Cardiac fibroblast (primary cell): ENCODE results near the gene HEXIM1.
A peak's percentile ranks its signal among the peaks of the same experiment; 100 is the strongest.
"Not testable (repeated sequence)": the region's sequence is repeated elsewhere in the genome, so short reads cannot be mapped to it uniquely, and the experiment has no call there.

ENCODE experiments used
- DNase-seq, 2 donors: peaks; one replicate each; pipeline versions ENCODE4 v3.0.0 to v3.0.0-alpha.2; 2010; ENCODE audit warnings: low read depth in 2 of 2
- H3K4me3 ChIP-seq, 2 donors: replicated peaks in 1 of 2; 1 replicate in 1 of 2; 2 replicates in 1 of 2; pipeline ENCODE4 v1.5.1; 2011; ENCODE audit warnings: low read depth in 2 of 2, low read length in 2 of 2, mild to moderate bottlenecking in 2 of 2, moderate library complexity in 1 of 2
- TF ChIP-seq, protein P1 (sequence below): IDR thresholded peaks from one replicate; pipeline ENCODE4 v1.5.1; 2011; ENCODE audit warnings: low read depth, mild to moderate bottlenecking, low read length, inconsistent platforms

Gene HEXIM1

GRCh38 chr17:45118691-45119090, 29.6 kb upstream of the HEXIM1 start:
- no peak for DNase-seq
- TF ChIP-seq, protein P1, sequence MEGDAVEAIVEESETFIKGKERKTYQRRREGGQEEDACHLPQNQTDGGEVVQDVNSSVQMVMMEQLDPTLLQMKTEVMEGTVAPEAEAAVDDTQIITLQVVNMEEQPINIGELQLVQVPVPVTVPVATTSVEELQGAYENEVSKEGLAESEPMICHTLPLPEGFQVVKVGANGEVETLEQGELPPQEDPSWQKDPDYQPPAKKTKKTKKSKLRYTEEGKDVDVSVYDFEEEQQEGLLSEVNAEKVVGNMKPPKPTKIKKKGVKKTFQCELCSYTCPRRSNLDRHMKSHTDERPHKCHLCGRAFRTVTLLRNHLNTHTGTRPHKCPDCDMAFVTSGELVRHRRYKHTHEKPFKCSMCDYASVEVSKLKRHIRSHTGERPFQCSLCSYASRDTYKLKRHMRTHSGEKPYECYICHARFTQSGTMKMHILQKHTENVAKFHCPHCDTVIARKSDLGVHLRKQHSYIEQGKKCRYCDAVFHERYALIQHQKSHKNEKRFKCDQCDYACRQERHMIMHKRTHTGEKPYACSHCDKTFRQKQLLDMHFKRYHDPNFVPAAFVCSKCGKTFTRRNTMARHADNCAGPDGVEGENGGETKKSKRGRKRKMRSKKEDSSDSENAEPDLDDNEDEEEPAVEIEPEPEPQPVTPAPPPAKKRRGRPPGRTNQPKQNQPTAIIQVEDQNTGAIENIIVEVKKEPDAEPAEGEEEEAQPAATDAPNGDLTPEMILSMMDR: no peak
- no peak overlapping the region for H3K4me3 ChIP-seq

DNA sequence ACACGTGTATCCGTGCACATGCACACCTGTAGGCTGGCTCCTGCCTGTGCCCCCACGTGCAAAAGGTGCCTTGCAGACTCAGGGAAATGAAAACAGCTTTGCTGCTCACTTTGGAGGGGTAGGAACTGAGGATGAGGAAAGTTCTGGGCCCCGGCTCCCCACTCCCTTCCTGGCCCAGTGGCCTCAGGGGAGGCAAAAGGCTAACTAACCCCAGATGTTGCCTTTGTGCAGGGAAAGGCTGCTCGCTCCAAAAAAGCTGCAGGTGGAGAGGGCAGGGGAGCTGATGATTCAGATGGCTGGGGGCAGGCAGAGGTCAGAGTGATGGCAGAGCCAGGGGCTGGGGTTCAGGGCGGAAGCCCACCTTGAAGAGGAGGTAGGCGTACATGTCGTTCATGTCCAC, 28.3 kb upstream of the HEXIM1 start:
- H3K4me3 ChIP-seq: no peak overlapping the region
- DNase-seq: no peak
- TF ChIP-seq, protein P1: no peak

DNA sequence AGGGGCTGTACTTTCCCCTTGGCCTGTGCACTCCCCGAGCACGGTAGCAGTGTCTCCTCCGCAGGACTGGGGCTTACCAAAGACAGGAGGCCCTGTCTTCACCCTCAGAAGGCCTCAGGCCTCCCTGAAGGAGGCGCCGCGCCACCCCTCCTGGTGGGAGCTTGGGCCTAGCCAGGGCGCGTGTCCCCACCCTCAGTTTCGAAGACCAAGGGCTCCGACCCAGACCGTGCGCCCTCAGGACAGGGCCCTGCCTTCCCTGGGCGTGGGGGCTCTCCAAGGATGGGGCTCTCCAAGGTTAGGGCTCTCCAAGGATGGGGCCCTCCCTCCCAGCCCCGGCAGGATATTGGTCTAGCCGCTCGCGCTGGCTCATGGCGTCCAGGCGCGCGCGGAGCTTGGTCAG, 27.7 kb upstream of the HEXIM1 start:
- TF ChIP-seq, protein P1: no peak
- no peak overlapping the region for H3K4me3 ChIP-seq
- no peak for DNase-seq

- TF ChIP-seq, protein P1: no peak
- no peak for DNase-seq
- no peak overlapping the region for H3K4me3 ChIP-seq
These were observed 27.2 kb upstream of the HEXIM1 start for GRCh38 chr17:45121055-45121454.

- TF ChIP-seq, protein P1: no peak
- H3K4me3 ChIP-seq: no peak overlapping the region
- no peak for DNase-seq
These were observed 25.1 kb upstream of the HEXIM1 start for GRCh38 chr17:45123076-45123770.

- no peak overlapping the region for H3K4me3 ChIP-seq
- peak; percentile 88 for DNase-seq
- TF ChIP-seq, protein P1: no peak
These were observed 24.1 kb upstream of the HEXIM1 start for GRCh38 chr17:45123930-45124796.

- not testable (repeated sequence) for DNase-seq, H3K4me3 ChIP-seq
These were observed 23.5 kb upstream of the HEXIM1 start for GRCh38 chr17:45124797-45125122.
